SK-N-SH treated with all-trans-retinoic acid at 6 μM for 48 hours (cell line): ENCODE data around the gene MYOD1.

Source experiments
- ATAC-seq: fragments of 200-7000 bp; cut with Tn5 transposase; 3 replicates; pipeline ENCODE4 v1.9.1; 2020; ENCODE audit warnings: mild to moderate bottlenecking, moderate library complexity
- ARNTL ChIP-seq: fragments of 450-650 bp; formaldehyde crosslinking; IDR thresholded peaks from 2 replicates; pipeline ENCODE4 v1.5.0; 2020; ENCODE audit warnings: low read depth, mild to moderate bottlenecking, moderate library complexity, borderline replicate concordance
- BACH2 ChIP-seq: fragments of 250-450 bp; sonication (Bioruptor Pico); IDR thresholded peaks from 2 replicates; pipeline ENCODE4 v1.9.0; 2021; ENCODE audit warnings: mild to moderate bottlenecking, borderline replicate concordance
- CSDC2 ChIP-seq: fragments of 250-450 bp; sonication (Bioruptor Pico); IDR thresholded peaks from 2 replicates; pipeline ENCODE4 v1.5.0; 2020; ENCODE audit warnings: mild to moderate bottlenecking, moderate library complexity
- ESRRG ChIP-seq: fragments of 250-450 bp; sonication (Bioruptor Pico); IDR thresholded peaks from 2 replicates; pipeline ENCODE4 v1.6.1; 2021; ENCODE audit warnings: mild to moderate bottlenecking
- OSR1 ChIP-seq: fragments of 250-450 bp; sonication (Bioruptor Pico); IDR thresholded peaks from 2 replicates; pipeline ENCODE4 v1.8.0; 2022; ENCODE audit warnings: moderate library complexity, mild to moderate bottlenecking, inconsistent platforms
- PATZ1 ChIP-seq: fragments of 250-450 bp; sonication (Bioruptor Pico); IDR thresholded peaks from 2 replicates; pipeline ENCODE4 v1.8.0; 2020; ENCODE audit warnings: mild to moderate bottlenecking, moderate library complexity, borderline replicate concordance
- POU6F1 ChIP-seq: fragments of 250-450 bp; sonication (Bioruptor Pico); IDR thresholded peaks from 2 replicates; pipeline ENCODE4 v1.8.0; 2021; ENCODE audit warnings: low read depth, mild to moderate bottlenecking, moderate library complexity, borderline replicate concordance
- PPARA ChIP-seq: fragments of 250-450 bp; sonication (Bioruptor Pico); IDR thresholded peaks from 2 replicates; pipeline ENCODE4 v1.5.0; 2020; ENCODE audit warnings: mild to moderate bottlenecking, borderline replicate concordance
- RARB ChIP-seq: fragments of 250-450 bp; sonication (Bioruptor Pico); IDR thresholded peaks from 2 replicates; pipeline ENCODE4 v1.8.0; 2021; ENCODE audit warnings: mild to moderate bottlenecking, moderate library complexity
- TCF4 ChIP-seq: fragments of 250-450 bp; sonication (Bioruptor Pico); IDR thresholded peaks from 2 replicates; pipeline ENCODE4 v1.8.0; 2021; ENCODE audit warnings: mild to moderate bottlenecking, moderate library complexity, borderline replicate concordance
- TOX ChIP-seq: fragments of 250-450 bp; sonication (Bioruptor Pico); IDR thresholded peaks from 2 replicates; pipeline ENCODE4 v1.8.0; 2021; ENCODE audit warnings: mild to moderate bottlenecking, moderate library complexity, borderline replicate concordance
- TSHZ2 ChIP-seq: fragments of 250-450 bp; sonication (Bioruptor Pico); IDR thresholded peaks from 2 replicates; pipeline ENCODE4 v1.5.0; 2020; ENCODE audit warnings: mild to moderate bottlenecking, moderate library complexity
- ZC3H10 ChIP-seq: fragments of 250-450 bp; sonication (Bioruptor Pico); IDR thresholded peaks from 2 replicates; pipeline ENCODE4 v1.5.1; 2021; ENCODE audit warnings: mild to moderate bottlenecking, moderate library complexity
- ZFP3 ChIP-seq: fragments of 250-450 bp; sonication (Bioruptor Pico); IDR thresholded peaks from 2 replicates; pipeline ENCODE4 v1.5.0; 2020; ENCODE audit warnings: mild to moderate bottlenecking, moderate library complexity
- ZFP30 ChIP-seq: fragments of 450-650 bp; formaldehyde crosslinking; IDR thresholded peaks from 2 replicates; pipeline ENCODE4 v1.5.0; 2022; ENCODE audit warnings: mild to moderate bottlenecking, moderate library complexity
- ZNF565 ChIP-seq: fragments of 450-650 bp; formaldehyde crosslinking; conservative IDR thresholded peaks from 2 replicates; pipeline ENCODE4 v1.5.0; 2020; ENCODE audit warnings: low read depth, mild to moderate bottlenecking, moderate library complexity
- ZNF70 ChIP-seq: fragments of 450-650 bp; formaldehyde crosslinking; IDR thresholded peaks from 2 replicates; pipeline ENCODE4 v1.5.0; 2020; ENCODE audit warnings: mild to moderate bottlenecking, moderate library complexity
- TF ChIP-seq, protein P1 (sequence below): fragments of 250-450 bp; sonication (Bioruptor Pico); IDR thresholded peaks from 2 replicates; pipeline ENCODE4 v1.5.1; 2020; ENCODE audit warnings: low read depth, mild to moderate bottlenecking, moderate library complexity

The MYOD1 gene

GRCh38 chr11:17768547-17768946 lies 49.2 kb downstream of the MYOD1 start (continued):
- TF ChIP-seq POU6F1 (CRISPR knock-in tag) (no peak), PATZ1 (CRISPR knock-in tag) (no peak), CSDC2 (CRISPR knock-in tag) (no peak), OSR1 (CRISPR knock-in tag) (no peak), TCF4 (CRISPR knock-in tag) (no peak), ARNTL (CRISPR knock-in tag) (no peak)

- TF ChIP-seq ZFP30 (CRISPR knock-in tag) (no peak), RARB (CRISPR knock-in tag) (no peak), CSDC2 (CRISPR knock-in tag) (no peak)
- ATAC-seq, result no peak
Measured at GRCh38 chr11:17769218-17769617, 49.8 kb downstream of the MYOD1 start.

- no peak for ATAC-seq
- TF ChIP-seq ESRRG, result no peak
- no peak for TF ChIP-seq ZNF565 (CRISPR knock-in tag)
- TF ChIP-seq OSR1 (CRISPR knock-in tag), result no peak
- no peak for TF ChIP-seq ZNF70 (CRISPR knock-in tag)
- no peak for TF ChIP-seq POU6F1 (CRISPR knock-in tag)
- no peak for TF ChIP-seq TSHZ2
- TF ChIP-seq, protein P1, sequence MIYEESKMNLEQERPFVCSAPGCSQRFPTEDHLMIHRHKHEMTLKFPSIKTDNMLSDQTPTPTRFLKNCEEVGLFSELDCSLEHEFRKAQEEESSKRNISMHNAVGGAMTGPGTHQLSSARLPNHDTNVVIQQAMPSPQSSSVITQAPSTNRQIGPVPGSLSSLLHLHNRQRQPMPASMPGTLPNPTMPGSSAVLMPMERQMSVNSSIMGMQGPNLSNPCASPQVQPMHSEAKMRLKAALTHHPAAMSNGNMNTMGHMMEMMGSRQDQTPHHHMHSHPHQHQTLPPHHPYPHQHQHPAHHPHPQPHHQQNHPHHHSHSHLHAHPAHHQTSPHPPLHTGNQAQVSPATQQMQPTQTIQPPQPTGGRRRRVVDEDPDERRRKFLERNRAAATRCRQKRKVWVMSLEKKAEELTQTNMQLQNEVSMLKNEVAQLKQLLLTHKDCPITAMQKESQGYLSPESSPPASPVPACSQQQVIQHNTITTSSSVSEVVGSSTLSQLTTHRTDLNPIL (CRISPR knock-in tag), result no peak
- TF ChIP-seq BACH2, result no peak
- no peak for TF ChIP-seq PPARA
- TF ChIP-seq ZFP3, result no peak
Measured at GRCh38 chr11:17770048-17770652, 50.8 kb downstream of the MYOD1 start.

GRCh38 chr11:17770917-17771316 lies 51.5 kb downstream of the MYOD1 start:
- no peak for TF ChIP-seq TCF4 (CRISPR knock-in tag)
- no peak for TF ChIP-seq CSDC2 (CRISPR knock-in tag)
- TF ChIP-seq ZC3H10 (CRISPR knock-in tag), result no peak
- no peak for TF ChIP-seq ZFP3
- TF ChIP-seq TOX (CRISPR knock-in tag), result no peak
- no peak for TF ChIP-seq TSHZ2
- no peak for TF ChIP-seq ARNTL (CRISPR knock-in tag)
- peak; percentile 49; the same call in 2 of the 3 replicates for ATAC-seq
